Measurements from ENCODE around the gene RBM33.

RBM33 gene

GRCh38 chr7:155624412-155624811, 20.0 kb upstream of the RBM33 start:
- no peak for DNase-seq (ENCODE audit: low read depth)

GRCh38 chr7:155625557-155625956, 18.9 kb upstream of the RBM33 start:
- DNase-seq (ENCODE audit: low read depth), result no peak

GRCh38 chr7:155629171-155629570, 15.3 kb upstream of the RBM33 start:
- no peak for DNase-seq (ENCODE audit: low read depth)

GRCh38 chr7:155631155-155631554, 13.3 kb upstream of the RBM33 start:
- no peak for DNase-seq (ENCODE audit: low read depth)

GRCh38 chr7:155635817-155636216, 8.6 kb upstream of the RBM33 start:
- DNase-seq (ENCODE audit: low read depth), result no peak

GRCh38 chr7:155637155-155637554, 7.3 kb upstream of the RBM33 start:
- DNase-seq (ENCODE audit: low read depth), result no peak

GRCh38 chr7:155638366-155638765, 6.1 kb upstream of the RBM33 start:
- DNase-seq (ENCODE audit: low read depth), result no peak

- DNase-seq (ENCODE audit: low read depth), result no peak
Measured at GRCh38 chr7:155639958-155640520, 4.4 kb upstream of the RBM33 start.

- DNase-seq (ENCODE audit: low read depth), result no peak
Measured at GRCh38 chr7:155640629-155641028, 3.8 kb upstream of the RBM33 start.

GRCh38 chr7:155643804-155644177, 670 bp upstream of the RBM33 start:
- peak; percentile 38 for DNase-seq (ENCODE audit: low read depth)

- DNase-seq (ENCODE audit: low read depth), result peak; percentile 47
Measured at GRCh38 chr7:155644971-155645509, 579 bp downstream of the RBM33 start.

- DNase-seq (ENCODE audit: low read depth), result peak; percentile 27
Measured at GRCh38 chr7:155645662-155646061, 1.2 kb downstream of the RBM33 start.

- no peak for DNase-seq (ENCODE audit: low read depth)
Measured at GRCh38 chr7:155646669-155647068, 2.2 kb downstream of the RBM33 start.

GRCh38 chr7:155647302-155647701, 2.8 kb downstream of the RBM33 start:
- no peak for DNase-seq (ENCODE audit: low read depth)

GRCh38 chr7:155647734-155648133, 3.3 kb downstream of the RBM33 start:
- DNase-seq (ENCODE audit: low read depth), result no peak

- no peak for DNase-seq (ENCODE audit: low read depth)
Measured at GRCh38 chr7:155648752-155649339, 4.4 kb downstream of the RBM33 start.

- no peak for DNase-seq (ENCODE audit: low read depth)
Measured at GRCh38 chr7:155649588-155649987, 5.1 kb downstream of the RBM33 start.

- peak; percentile 52 for DNase-seq (ENCODE audit: low read depth)
Measured at GRCh38 chr7:155652156-155653114, 8.0 kb downstream of the RBM33 start.

GRCh38 chr7:155653803-155654202, 9.3 kb downstream of the RBM33 start:
- peak; percentile 36 for DNase-seq (ENCODE audit: low read depth)

GRCh38 chr7:155656891-155657290, 12.4 kb downstream of the RBM33 start:
- no peak for DNase-seq (ENCODE audit: low read depth)

- peak; percentile 23 for DNase-seq (ENCODE audit: low read depth)
Measured at GRCh38 chr7:155660059-155660757, 15.7 kb downstream of the RBM33 start.

GRCh38 chr7:155660758-155661093, 16.3 kb downstream of the RBM33 start:
- DNase-seq (ENCODE audit: low read depth), result no peak

Measured in EH (cell line).